Panc1 (cell line): ENCODE results near the gene FOXP4.

ENCODE experiments used
- CTCF ChIP-seq: fragments of 450-650 bp; IDR thresholded peaks from 2 replicates; pipeline ENCODE4 v1.5.1; 2017; ENCODE audit warnings: mild to moderate bottlenecking
- POLR2AphosphoS5 ChIP-seq: IDR thresholded peaks from 2 replicates; pipeline ENCODE4 v1.6.1; 2012; ENCODE audit warnings: mild to moderate bottlenecking, low read depth, low read length, moderate library complexity

- TF ChIP-seq CTCF (no peak), POLR2AphosphoS5 (no peak)
Measured at GRCh38 chr6:41529049-41529448, 17.1 kb upstream of the FOXP4 start.
